ENCODE measurements around the gene ORAI3. TPM values are rescaled to one million over a fixed set of nuclear protein-coding genes. Genes with fewer than 3 reads are reported as not detected.

ORAI3 gene
- total RNA-seq, 1 experiment from 2014 or later, result 8.7 TPM

DNA sequence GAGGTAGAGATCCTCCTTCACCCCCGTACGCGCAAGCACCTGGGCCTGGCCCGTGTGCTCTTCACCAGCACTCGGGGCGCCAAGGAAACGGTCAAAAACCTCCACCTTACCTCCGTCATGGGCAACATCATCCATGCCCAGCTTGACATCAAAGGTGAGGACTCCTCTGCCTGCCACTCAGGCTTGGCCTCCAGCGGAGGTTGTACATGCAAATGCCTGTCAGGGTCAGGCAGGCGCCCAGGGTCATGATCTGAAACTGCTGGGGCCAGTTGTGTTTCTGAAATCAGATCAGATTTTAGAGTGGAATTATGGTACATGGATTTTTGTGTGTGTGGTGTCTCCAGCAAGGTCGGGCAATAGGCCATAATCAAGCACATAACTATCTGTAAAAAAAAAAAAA is 12.5 kb downstream of the ORAI3 start:
- Histone ChIP-seq H3K4me1 (replicated peaks) (peaks cover 14% of the 10 kb centered on the region), H3K36me3 (peaks cover 82% of the 10 kb centered on the region)

DNA sequence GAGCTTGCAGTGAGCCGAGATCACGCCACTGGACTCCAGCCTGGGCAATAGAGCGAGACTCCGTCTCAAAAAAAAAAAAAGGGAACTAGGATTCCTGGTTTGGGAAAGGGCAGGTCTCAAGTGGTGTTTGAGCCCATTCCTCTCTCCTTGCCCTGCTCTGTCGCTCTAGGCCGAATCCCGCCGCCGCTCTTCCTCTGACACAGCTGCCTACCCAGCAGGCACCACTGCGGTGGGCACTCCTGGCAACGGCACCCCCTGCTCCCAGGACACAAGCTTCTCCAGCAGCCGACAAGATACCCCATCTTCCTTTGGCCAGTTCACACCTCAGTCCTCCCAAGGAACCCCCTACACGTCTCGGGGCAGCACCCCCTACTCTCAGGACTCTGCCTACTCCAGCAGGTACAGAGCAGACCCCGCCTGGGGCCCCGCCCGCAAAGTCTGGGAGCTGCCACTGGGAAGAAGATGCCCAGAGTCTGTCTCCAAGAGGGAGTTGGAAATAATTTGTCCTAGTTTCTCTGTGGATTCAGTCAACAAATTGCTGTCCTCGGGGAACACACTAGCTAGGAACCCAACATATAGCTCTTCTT is 15.2 kb downstream of the ORAI3 start:
- Histone ChIP-seq H3K27me3 (replicated peaks) (no peaks in the 10 kb centered on the region), H3K4me3 (no peak overlapping the region), H3K27ac (no peak overlapping the region), H3K9me3 (replicated peaks) (no peaks in the 10 kb centered on the region), H3K36me3 (peaks cover 95% of the 10 kb centered on the region), H3K4me1 (replicated peaks) (peaks cover 3% of the 10 kb centered on the region)
- DNase-seq (ENCODE audit: low read depth in 1 of 2, low spot score in 2 of 2), result no peak

More for the DNA sequence above, 12.5 kb downstream of the ORAI3 start:
- Histone ChIP-seq H3K27me3 (replicated peaks) (no peaks in the 10 kb centered on the region), H3K27ac (no peak overlapping the region), H3K4me3 (no peak overlapping the region), H3K9me3 (replicated peaks) (no peaks in the 10 kb centered on the region)
- no peak for DNase-seq (ENCODE audit: low read depth in 1 of 2, low spot score in 2 of 2)

DNA sequence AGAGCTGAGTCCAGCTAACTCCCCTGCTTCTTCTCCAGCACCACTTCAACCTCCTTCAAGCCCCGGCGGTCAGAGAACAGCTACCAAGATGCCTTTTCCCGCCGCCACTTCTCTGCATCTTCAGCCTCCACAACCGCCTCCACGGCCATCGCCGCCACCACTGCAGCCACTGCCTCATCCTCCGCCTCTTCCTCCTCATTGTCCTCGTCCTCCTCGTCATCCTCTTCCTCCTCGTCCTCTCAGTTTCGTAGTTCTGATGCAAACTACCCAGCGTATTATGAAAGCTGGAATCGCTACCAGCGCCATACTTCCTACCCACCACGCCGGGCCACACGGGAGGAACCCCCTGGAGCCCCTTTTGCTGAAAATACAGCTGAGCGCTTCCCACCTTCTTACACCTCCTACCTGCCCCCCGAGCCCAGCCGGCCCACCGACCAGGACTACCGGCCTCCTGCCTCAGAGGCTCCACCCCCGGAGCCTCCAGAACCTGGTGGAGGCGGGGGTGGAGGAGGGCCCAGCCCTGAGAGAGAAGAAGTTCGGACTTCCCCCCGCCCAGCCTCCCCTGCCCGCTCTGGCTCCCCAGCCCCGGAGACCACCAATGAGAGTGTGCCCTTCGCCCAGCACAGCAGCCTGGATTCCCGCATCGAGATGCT is 15.8 kb downstream of the ORAI3 start:
- Histone ChIP-seq H3K4me1 (replicated peaks) (no peaks in the 10 kb centered on the region), H3K27me3 (replicated peaks) (no peaks in the 10 kb centered on the region), H3K9me3 (replicated peaks) (no peaks in the 10 kb centered on the region), H3K27ac (no peak overlapping the region), H3K36me3 (peaks cover 95% of the 10 kb centered on the region), H3K4me3 (no peak overlapping the region)
- DNase-seq (ENCODE audit: low read depth in 1 of 2, low spot score in 2 of 2), result no peak

DNA sequence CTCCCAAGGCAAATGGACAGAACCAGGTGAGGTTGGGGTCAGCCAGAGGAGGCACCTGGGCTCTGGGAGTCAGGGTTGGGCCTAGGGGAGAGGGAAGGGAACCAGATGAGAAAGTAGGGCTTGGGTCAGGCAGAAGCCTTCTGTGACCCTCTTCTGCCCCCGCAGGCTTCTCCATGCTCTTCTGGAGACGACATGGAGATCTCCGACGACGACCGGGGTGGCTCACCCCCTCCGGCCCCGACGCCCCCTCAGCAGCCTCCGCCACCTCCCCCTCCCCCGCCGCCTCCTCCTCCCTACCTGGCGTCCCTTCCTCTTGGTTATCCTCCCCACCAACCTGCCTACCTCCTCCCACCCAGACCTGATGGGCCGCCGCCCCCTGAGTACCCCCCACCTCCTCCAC is 16.6 kb downstream of the ORAI3 start:
- H3K27ac ChIP-seq, result no peak overlapping the region
- no peak overlapping the region for H3K4me3 ChIP-seq
- H3K36me3 ChIP-seq, result peaks cover 95% of the 10 kb centered on the region
- H3K4me1 ChIP-seq (replicated peaks), result no peaks in the 10 kb centered on the region
- no peak for DNase-seq (ENCODE audit: low read depth in 1 of 2, low spot score in 2 of 2)
- no peaks in the 10 kb centered on the region for H3K9me3 ChIP-seq (replicated peaks)
- no peaks in the 10 kb centered on the region for H3K27me3 ChIP-seq (replicated peaks)

DNA sequence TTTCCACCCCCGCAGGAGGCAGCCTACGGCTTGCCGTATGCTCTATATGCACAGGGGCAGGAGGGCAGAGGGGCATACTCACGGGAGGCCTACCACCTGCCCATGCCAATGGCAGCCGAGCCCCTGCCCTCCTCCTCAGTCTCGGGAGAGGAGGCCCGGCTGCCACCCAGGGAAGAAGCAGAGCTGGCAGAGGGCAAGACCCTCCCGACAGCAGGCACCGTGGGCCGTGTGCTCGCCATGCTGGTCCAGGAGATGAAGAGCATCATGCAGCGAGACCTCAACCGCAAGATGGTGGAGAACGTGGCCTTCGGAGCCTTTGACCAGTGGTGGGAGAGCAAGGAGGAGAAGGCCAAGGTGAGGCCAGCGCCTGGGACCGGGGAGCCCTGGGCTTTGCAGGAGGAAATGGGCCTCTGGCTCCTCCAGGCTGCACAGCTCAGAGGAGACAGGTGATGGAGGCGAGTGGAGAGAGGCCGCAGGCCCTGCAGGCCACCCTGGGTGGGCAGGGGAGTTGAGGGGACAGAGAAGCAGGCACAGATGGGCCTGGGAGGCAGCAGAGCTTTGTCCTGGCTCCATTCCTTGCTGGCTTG is 17.3 kb downstream of the ORAI3 start:
- Histone ChIP-seq H3K9me3 (replicated peaks) (no peaks in the 10 kb centered on the region), H3K4me1 (replicated peaks) (no peaks in the 10 kb centered on the region), H3K27ac (no peak overlapping the region), H3K27me3 (replicated peaks) (no peaks in the 10 kb centered on the region), H3K36me3 (peaks cover 95% of the 10 kb centered on the region), H3K4me3 (no peak overlapping the region)
- no peak for DNase-seq (ENCODE audit: low read depth in 1 of 2, low spot score in 2 of 2)

DNA sequence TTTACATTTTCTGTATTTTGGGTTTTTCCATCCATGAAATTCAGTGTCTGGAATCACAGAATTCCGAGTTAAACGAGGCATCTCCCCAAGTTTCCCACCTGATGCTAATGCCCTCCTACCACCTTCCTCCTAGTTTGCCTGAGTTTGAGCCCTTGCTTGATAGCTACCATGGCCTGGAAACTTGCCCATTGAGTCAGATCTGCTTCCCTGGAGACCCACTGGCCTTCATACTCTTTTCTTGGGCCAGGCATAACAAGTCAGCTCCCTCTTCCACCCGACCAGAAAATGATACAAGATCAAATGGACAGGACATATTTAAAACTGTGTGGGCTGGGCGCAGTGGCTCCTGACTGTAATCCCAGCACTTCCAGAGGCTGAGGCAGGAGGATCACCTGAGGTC is 18.9 kb downstream of the ORAI3 start:
- Histone ChIP-seq H3K27ac (no peak overlapping the region), H3K36me3 (peaks cover 95% of the 10 kb centered on the region), H3K27me3 (replicated peaks) (no peaks in the 10 kb centered on the region), H3K4me3 (no peak overlapping the region), H3K4me1 (replicated peaks) (no peaks in the 10 kb centered on the region), H3K9me3 (replicated peaks) (no peaks in the 10 kb centered on the region)
- DNase-seq (ENCODE audit: low read depth in 1 of 2, low spot score in 2 of 2), result no peak

DNA sequence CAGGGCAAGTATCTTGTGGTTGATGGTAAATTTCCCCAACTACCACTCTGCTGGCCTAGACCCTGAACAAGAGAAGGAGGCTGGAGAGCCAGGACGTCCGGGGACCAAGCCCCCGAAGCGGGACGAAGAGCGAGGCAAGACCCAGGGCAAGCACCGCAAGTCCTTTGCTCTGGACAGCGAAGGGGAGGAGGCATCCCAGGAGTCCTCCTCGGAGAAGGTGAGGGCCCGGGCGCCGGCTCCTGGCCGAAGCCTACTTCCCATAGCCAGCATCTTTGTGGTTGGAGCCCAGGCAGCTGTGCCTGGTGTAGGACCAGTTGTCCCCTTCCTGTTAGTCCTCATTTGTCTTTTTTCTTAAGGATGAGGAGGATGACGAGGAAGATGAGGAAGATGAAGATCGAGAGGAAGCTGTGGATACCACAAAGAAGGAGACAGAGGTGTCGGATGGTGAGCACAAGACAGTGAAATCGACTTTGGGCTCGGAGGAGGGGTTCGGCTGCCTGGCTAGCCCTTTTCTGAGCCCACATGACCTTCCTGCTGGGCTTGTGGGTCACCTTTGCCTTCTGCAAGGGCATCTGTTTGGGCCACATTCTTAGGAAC is 20.5 kb downstream of the ORAI3 start:
- peaks cover 95% of the 10 kb centered on the region for H3K36me3 ChIP-seq
- no peaks in the 10 kb centered on the region for H3K27me3 ChIP-seq (replicated peaks)
- H3K4me3 ChIP-seq, result no peak overlapping the region
- no peaks in the 10 kb centered on the region for H3K9me3 ChIP-seq (replicated peaks)
- no peak overlapping the region for H3K27ac ChIP-seq
- no peaks in the 10 kb centered on the region for H3K4me1 ChIP-seq (replicated peaks)
- DNase-seq (ENCODE audit: low read depth in 1 of 2, low spot score in 2 of 2), result no peak

DNA sequence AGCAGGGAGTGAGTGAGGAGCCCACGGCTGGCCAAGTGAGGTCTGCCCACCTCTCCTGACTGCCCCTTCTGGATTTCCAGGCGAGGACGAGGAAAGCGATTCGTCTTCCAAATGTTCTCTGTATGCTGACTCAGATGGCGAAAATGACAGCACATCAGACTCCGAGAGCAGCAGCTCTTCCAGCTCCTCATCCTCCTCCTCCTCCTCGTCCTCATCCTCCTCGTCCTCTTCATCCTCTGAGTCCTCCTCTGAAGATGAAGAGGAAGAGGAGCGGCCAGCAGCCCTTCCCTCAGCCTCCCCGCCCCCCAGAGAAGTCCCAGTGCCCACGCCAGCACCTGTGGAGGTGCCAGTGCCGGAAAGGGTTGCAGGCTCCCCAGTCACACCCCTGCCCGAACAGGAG is 22.4 kb downstream of the ORAI3 start:
- Histone ChIP-seq H3K4me3 (no peak overlapping the region), H3K27me3 (replicated peaks) (no peaks in the 10 kb centered on the region), H3K4me1 (replicated peaks) (no peaks in the 10 kb centered on the region), H3K27ac (no peak overlapping the region), H3K9me3 (replicated peaks) (no peaks in the 10 kb centered on the region), H3K36me3 (peaks cover 94% of the 10 kb centered on the region)
- DNase-seq (ENCODE audit: low read depth in 1 of 2, low spot score in 2 of 2), result no peak

DNA sequence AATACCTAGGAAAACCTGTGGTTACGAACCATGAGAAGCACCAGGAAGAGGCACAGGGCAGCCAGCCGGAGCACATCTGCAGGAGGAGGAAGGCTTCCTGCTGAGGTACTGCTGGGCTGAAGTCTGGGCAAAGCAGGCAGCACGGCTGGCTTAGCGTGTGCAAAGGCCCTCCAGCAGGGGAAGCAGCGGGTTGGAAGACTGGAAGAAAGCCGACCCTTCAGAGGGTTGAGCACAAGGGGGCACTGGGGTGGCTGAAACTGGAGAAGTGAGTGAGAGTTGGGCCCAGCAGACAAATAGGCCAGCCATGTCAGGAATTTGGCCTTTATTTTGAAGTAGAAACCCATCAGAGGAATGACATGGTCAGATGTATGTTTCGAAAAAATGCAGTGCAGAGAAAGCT is 24.0 kb downstream of the ORAI3 start:
- Histone ChIP-seq H3K4me1 (replicated peaks) (no peaks in the 10 kb centered on the region), H3K4me3 (no peak overlapping the region), H3K27ac (no peak overlapping the region), H3K27me3 (replicated peaks) (no peaks in the 10 kb centered on the region), H3K36me3 (peaks cover 94% of the 10 kb centered on the region), H3K9me3 (replicated peaks) (no peaks in the 10 kb centered on the region)
- DNase-seq (ENCODE audit: low read depth in 1 of 2, low spot score in 2 of 2), result no peak

DNA sequence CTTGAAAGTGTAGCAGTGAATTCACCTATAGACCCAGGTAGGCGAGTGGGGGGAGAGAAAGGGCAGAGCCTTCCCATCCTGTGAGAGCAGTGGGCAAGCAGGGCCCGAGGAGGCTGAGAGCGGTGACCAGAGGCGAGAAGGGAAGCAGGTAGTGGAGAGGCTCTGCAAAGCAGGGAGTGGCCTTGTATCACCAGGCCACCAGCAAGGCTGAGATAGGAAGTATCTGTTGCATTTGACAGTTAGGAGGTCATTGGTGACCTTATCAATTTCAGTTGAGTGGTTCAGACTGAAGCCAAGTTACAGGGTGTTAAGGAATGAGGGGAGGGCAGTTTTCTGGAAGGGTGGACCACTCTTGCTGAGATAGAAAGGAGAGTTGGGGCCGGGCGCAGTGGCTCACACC is 25.5 kb downstream of the ORAI3 start:
- peaks cover 92% of the 10 kb centered on the region for H3K36me3 ChIP-seq
- H3K4me3 ChIP-seq, result no peak overlapping the region
- DNase-seq (ENCODE audit: low read depth in 1 of 2, low spot score in 2 of 2), result no peak
- H3K27ac ChIP-seq, result no peak overlapping the region
- no peaks in the 10 kb centered on the region for H3K4me1 ChIP-seq (replicated peaks)
- H3K27me3 ChIP-seq (replicated peaks), result no peaks in the 10 kb centered on the region
- H3K9me3 ChIP-seq (replicated peaks), result no peaks in the 10 kb centered on the region

DNA sequence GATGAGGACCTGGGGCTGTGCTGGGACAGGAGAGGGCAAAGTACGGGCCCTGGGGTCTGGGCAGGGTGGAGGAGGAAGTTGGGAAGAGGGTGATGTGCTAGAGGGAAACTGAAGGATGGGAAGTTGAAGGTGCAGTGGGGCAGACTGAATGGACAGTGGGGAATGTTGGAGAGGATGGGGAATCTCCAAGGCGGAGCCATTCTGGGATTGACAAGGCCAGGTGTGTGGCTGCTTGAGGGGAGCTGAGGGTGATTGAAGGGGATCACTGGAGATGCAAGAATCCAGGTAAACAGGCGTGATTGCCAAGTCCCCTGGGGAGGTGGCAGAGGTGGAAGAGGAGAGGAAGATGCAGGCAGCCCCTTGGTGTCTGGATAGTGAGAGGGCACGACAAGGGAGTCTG is 27.6 kb downstream of the ORAI3 start:
- no peaks in the 10 kb centered on the region for H3K27me3 ChIP-seq (replicated peaks)
- peaks cover 90% of the 10 kb centered on the region for H3K36me3 ChIP-seq
- no peak for DNase-seq (ENCODE audit: low read depth in 1 of 2, low spot score in 2 of 2)

DNA sequence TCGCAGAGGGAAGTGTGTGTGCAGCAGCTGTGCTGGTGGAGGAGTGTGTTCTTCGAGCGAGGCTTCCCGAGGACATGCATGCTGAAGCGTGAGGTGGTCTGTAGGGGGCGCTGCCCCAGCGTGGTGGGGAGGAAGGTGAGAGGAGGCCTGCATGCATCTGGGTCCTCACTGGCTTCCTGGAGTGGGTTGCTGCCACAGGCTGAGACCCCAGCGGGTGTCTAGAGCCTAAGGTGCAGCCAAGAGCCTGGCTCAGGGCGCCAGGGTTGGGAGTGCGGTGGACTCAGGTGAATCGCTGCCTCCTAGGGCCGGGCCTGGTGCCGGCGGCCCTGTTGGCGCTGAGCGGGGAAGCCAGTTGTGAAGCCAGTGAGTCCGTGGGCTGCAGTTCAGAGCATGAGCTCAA is 28.6 kb downstream of the ORAI3 start:
- no peaks in the 10 kb centered on the region for H3K9me3 ChIP-seq (replicated peaks)
- H3K4me3 ChIP-seq, result no peak overlapping the region
- DNase-seq (ENCODE audit: low read depth in 1 of 2, low spot score in 2 of 2), result peak in 1 of 2 experiments; percentile 49
- H3K36me3 ChIP-seq, result peaks cover 87% of the 10 kb centered on the region
- no peaks in the 10 kb centered on the region for H3K4me1 ChIP-seq (replicated peaks)
- no peak overlapping the region for H3K27ac ChIP-seq
- H3K27me3 ChIP-seq (replicated peaks), result no peaks in the 10 kb centered on the region

More for the DNA sequence above, 27.6 kb downstream of the ORAI3 start:
- Histone ChIP-seq H3K27ac (no peak overlapping the region), H3K9me3 (replicated peaks) (no peaks in the 10 kb centered on the region), H3K4me1 (replicated peaks) (no peaks in the 10 kb centered on the region), H3K4me3 (no peak overlapping the region)

DNA sequence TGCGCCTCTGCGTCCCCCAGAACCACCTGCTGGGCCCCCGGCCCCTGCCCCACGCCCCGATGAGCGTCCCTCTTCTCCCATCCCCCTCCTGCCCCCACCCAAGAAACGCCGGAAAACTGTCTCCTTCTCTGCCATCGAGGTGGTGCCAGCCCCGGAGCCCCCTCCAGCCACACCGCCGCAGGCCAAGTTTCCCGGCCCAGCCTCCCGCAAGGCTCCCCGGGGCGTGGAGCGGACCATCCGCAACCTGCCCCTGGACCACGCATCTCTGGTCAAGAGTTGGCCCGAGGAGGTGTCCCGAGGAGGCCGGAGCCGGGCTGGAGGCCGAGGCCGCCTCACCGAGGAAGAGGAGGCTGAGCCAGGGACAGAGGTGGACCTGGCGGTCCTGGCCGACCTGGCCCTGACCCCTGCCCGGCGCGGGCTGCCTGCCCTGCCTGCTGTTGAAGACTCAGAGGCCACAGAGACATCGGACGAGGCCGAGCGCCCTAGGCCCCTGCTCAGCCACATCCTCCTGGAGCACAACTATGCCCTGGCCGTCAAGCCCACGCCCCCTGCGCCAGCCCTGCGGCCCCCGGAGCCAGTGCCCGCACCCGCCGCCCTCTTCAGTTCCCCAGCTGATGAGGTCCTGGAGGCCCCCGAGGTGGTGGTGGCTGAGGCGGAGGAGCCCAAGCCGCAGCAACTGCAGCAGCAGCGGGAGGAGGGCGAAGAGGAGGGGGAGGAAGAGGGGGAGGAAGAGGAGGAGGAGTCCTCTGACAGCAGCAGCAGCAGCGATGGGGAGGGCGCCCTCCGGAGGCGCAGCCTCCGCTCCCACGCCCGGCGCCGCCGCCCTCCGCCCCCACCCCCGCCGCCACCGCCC is 30.5 kb downstream of the ORAI3 start:
- no peaks in the 10 kb centered on the region for H3K27me3 ChIP-seq (replicated peaks)
- no peaks in the 10 kb centered on the region for H3K9me3 ChIP-seq (replicated peaks)
- peaks cover 86% of the 10 kb centered on the region for H3K36me3 ChIP-seq
- H3K27ac ChIP-seq, result no peak overlapping the region
- no peak for DNase-seq (ENCODE audit: low read depth in 1 of 2, low spot score in 2 of 2)
- H3K4me1 ChIP-seq (replicated peaks), result no peaks in the 10 kb centered on the region
- H3K4me3 ChIP-seq, result no peak overlapping the region

DNA sequence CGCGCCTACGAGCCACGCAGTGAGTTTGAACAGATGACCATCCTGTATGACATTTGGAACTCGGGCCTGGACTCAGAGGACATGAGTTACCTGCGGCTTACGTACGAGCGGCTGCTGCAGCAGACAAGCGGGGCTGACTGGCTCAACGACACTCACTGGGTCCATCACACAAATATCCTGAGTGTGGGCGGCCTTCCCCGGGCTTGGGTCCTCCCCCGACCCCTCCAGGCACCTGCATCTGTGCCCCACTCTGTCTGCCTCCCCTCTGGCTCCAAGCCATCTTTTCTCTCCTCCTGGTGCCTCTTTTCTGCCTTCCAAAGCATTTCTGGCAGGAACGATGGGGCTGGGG is 31.1 kb downstream of the ORAI3 start:
- H3K4me1 ChIP-seq (replicated peaks), result peaks cover under 1% of the 10 kb centered on the region; the same call in 1 of the 2 replicates
- DNase-seq (ENCODE audit: low read depth in 1 of 2, low spot score in 2 of 2), result no peak
- no peaks in the 10 kb centered on the region for H3K27me3 ChIP-seq (replicated peaks)
- no peaks in the 10 kb centered on the region for H3K9me3 ChIP-seq (replicated peaks)
- H3K4me3 ChIP-seq, result no peak overlapping the region
- H3K36me3 ChIP-seq, result peaks cover 85% of the 10 kb centered on the region
- H3K27ac ChIP-seq, result no peak overlapping the region
